Mammary microvascular endothelial cell (primary cell): ENCODE results near the gene PARP4. TPM values are rescaled to one million over a fixed set of nuclear protein-coding genes. Genes with fewer than 3 reads are reported as not detected.

Experiments used
- total RNA-seq: library from RNA; depleted of rRNA; stranded (reverse); fragments of >200 nt; gene quantifications from 2 replicates; pipeline ENCODE4 v1.2.3, GENCODE V29; 2015

PARP4 gene
- total RNA-seq = 77.7 and 86.8 TPM in 2 replicates

GRCh38 chr13:24512197-24512907 is at the start of gene PARP4:
TSS of gene PARP4 (minus strand) at chr13:24512778. CDS start at chr13:24503776, 9,002 bp downstream.

Other genes with a start within 250 kb of the PARP4 start
- not detected in 2 replicates for gene C1QTNF9, start 203.2 kb downstream of the PARP4 start, total RNA-seq
- gene ATP12A, start 167.6 kb upstream of the PARP4 start, total RNA-seq = not detected in 2 replicates